Measurements from ENCODE around the gene ZBTB3. TPM values are rescaled to one million over a fixed set of nuclear protein-coding genes. Genes with fewer than 3 reads are reported as not detected.

ZBTB3 gene
- total RNA-seq, 1 experiment from 2014 or later: 7.1 TPM

- no TSS peak for BruUV-seq (replicated peaks)
- POLR2A ChIA-PET: interaction anchor here (1.1 to 1.6 kb wide), 6 partner anchors 10 to 122 kb away, joined by 3 to 4 read pairs (median 4); partner anchors contain the start of genes HNRNPUL2, SLC3A2, TAF6L and TMEM179B
- intact Hi-C loops (cut with micrococcal nuclease): no loop called here
- H3K27me3 Mint-ChIP-seq (ENCODE audit: insufficient read depth, unreplicated experiment): no peaks in the 10 kb centered on the region
- no peak for TF ChIP-seq CTCF (IDR thresholded peaks at IDR 0.05; ENCODE audit: unreplicated experiment)
- no peaks in the 10 kb centered on the region for H3K9me3 Mint-ChIP-seq (ENCODE audit: unreplicated experiment)
- H3K4me1 Mint-ChIP-seq (ENCODE audit: insufficient read depth, unreplicated experiment): peaks cover 14% of the 10 kb centered on the region
- no peak overlapping the region for H3K4me3 Mint-ChIP-seq (ENCODE audit: unreplicated experiment)
- peaks cover 9% of the 10 kb centered on the region for H3K36me3 Mint-ChIP-seq (ENCODE audit: insufficient read depth, unreplicated experiment)
- no peak for DNase-seq (ENCODE audit: unreplicated experiment)
- no peak overlapping the region for H3K27ac Mint-ChIP-seq (ENCODE audit: low read depth, unreplicated experiment)
- CTCF ChIA-PET: interaction anchor here (0.6 to 1.9 kb wide), 3 partner anchors 13 to 77 kb away, joined by 3 to 10 read pairs (median 3); partner anchors contain the start of gene TAF6L
Measured at GRCh38 chr11:62757846-62758788, 4.2 kb upstream of the ZBTB3 start.

GRCh38 chr11:62755086-62755615, 1.2 kb upstream of the ZBTB3 start:
- Mint-ChIP-seq H3K27me3 (ENCODE audit: insufficient read depth, unreplicated experiment) (no peaks in the 10 kb centered on the region), H3K9me3 (ENCODE audit: unreplicated experiment) (no peaks in the 10 kb centered on the region), H3K36me3 (ENCODE audit: insufficient read depth, unreplicated experiment) (peaks cover 12% of the 10 kb centered on the region), H3K4me1 (ENCODE audit: insufficient read depth, unreplicated experiment) (no peaks in the 10 kb centered on the region), H3K27ac (ENCODE audit: low read depth, unreplicated experiment) (no peak overlapping the region), H3K4me3 (ENCODE audit: unreplicated experiment) (peak overlapping the region; percentile 98)
- intact Hi-C loops (cut with micrococcal nuclease): no loop called here
- no TSS peak for BruUV-seq (replicated peaks)
- CTCF ChIA-PET: interaction anchor here (0.7 kb wide), 1 partner anchor 31 kb away, joined by 3 read pairs; no protein-coding TSS in a partner anchor
- no peak for DNase-seq (ENCODE audit: unreplicated experiment)
- POLR2A ChIA-PET: interaction anchor here (0.6 to 6.7 kb wide), 9 partner anchors 8 to 626 kb away, joined by 3 to 127 read pairs (median 14); partner anchors contain the start of genes HNRNPUL2, NXF1, POLR2G and STX5
- TF ChIP-seq CTCF (IDR thresholded peaks at IDR 0.05; ENCODE audit: unreplicated experiment): no peak

- peak overlapping the region; percentile 98 for H3K4me3 Mint-ChIP-seq (ENCODE audit: unreplicated experiment)
- no peaks in the 10 kb centered on the region for H3K9me3 Mint-ChIP-seq (ENCODE audit: unreplicated experiment)
- peaks cover 23% of the 10 kb centered on the region for H3K36me3 Mint-ChIP-seq (ENCODE audit: insufficient read depth, unreplicated experiment)
- no peaks in the 10 kb centered on the region for H3K27me3 Mint-ChIP-seq (ENCODE audit: insufficient read depth, unreplicated experiment)
- peaks cover 6% of the 10 kb centered on the region for H3K4me1 Mint-ChIP-seq (ENCODE audit: insufficient read depth, unreplicated experiment)
- TSS peak; percentile 79 for BruUV-seq (replicated peaks)
- no peak for DNase-seq (ENCODE audit: unreplicated experiment)
- ChIA-PET CTCF (interaction anchor here (0.6 to 1.8 kb wide), 11 partner anchors 9 to 1336 kb away, joined by 3 to 9 read pairs (median 4); partner anchors contain the start of genes HNRNPUL2, TAF6L and TMEM179B), POLR2A (interaction anchor here (0.6 to 6.7 kb wide), 42 partner anchors 10 to 1552 kb away, joined by 3 to 127 read pairs (median 5); partner anchors contain the start of genes AHNAK, B3GAT3, C11orf98 and CSKMT)
- peak overlapping the region; percentile 96 for H3K27ac Mint-ChIP-seq (ENCODE audit: low read depth, unreplicated experiment)
- intact Hi-C loops (cut with micrococcal nuclease): no loop called here
- no peak for TF ChIP-seq CTCF (IDR thresholded peaks at IDR 0.05; ENCODE audit: unreplicated experiment)
Measured at GRCh38 chr11:62752994-62753735, 795 bp downstream of the ZBTB3 start.

Data from MCF 10A (cell line).